Activated T-helper 2 cell treated with anti-CD3 and anti-CD28 coated beads, Interferon-gamma antibody, Interleukin-2, Interleukin-4, amounts not matched to agents 10 μg/mL and 5 μg/mL and 100 μg/mL, durations not matched to agents 14 hours and 24 hours and 36 hours (primary cell): ENCODE data around the gene LCLAT1. TPM values are rescaled to one million over a fixed set of nuclear protein-coding genes. Genes with fewer than 3 reads are reported as not detected.
"Not testable (repeated sequence)": the region's sequence is repeated elsewhere in the genome, so short reads cannot be mapped to it uniquely, and the experiment has no call there.

ENCODE experiments used
- DNase-seq: peaks from one replicate; pipeline ENCODE4 v3.0.0; 2021; ENCODE audit warnings: low spot score
- H3K27ac Mint-ChIP-seq: one replicate; pipeline ENCODE4 v1.8.0; 2021; ENCODE audit warnings: mixed read lengths
- H3K27me3 Mint-ChIP-seq: one replicate; pipeline ENCODE4 v1.8.0; 2021; ENCODE audit warnings: low read depth, mixed read lengths
- H3K36me3 Mint-ChIP-seq: one replicate; pipeline ENCODE4 v1.8.0; 2021; ENCODE audit warnings: low read depth, mixed read lengths
- H3K4me1 Mint-ChIP-seq: one replicate; pipeline ENCODE4 v1.8.0; 2021; ENCODE audit warnings: low read depth, mixed read lengths
- H3K4me3 Mint-ChIP-seq: one replicate; pipeline ENCODE4 v1.8.0; 2021; ENCODE audit warnings: low read depth, mild to moderate bottlenecking, moderate library complexity, mixed read lengths
- H3K9me3 Mint-ChIP-seq: one replicate; pipeline ENCODE4 v1.8.0; 2021; ENCODE audit warnings: mixed read lengths
- intact Hi-C: fragments of 100-400 bp; cut with micrococcal nuclease; formaldehyde crosslinking; loops from one replicate; pipeline ENCODE4 v1.15.1; 2023
- total RNA-seq: library from RNA; stranded (reverse); gene quantifications from 2 replicates; pipeline ENCODE4 v1.2.3, GENCODE V29; 2022

LCLAT1 gene
- total RNA-seq, 1 donor from 2014 or later, result 24.6 TPM

DNA sequence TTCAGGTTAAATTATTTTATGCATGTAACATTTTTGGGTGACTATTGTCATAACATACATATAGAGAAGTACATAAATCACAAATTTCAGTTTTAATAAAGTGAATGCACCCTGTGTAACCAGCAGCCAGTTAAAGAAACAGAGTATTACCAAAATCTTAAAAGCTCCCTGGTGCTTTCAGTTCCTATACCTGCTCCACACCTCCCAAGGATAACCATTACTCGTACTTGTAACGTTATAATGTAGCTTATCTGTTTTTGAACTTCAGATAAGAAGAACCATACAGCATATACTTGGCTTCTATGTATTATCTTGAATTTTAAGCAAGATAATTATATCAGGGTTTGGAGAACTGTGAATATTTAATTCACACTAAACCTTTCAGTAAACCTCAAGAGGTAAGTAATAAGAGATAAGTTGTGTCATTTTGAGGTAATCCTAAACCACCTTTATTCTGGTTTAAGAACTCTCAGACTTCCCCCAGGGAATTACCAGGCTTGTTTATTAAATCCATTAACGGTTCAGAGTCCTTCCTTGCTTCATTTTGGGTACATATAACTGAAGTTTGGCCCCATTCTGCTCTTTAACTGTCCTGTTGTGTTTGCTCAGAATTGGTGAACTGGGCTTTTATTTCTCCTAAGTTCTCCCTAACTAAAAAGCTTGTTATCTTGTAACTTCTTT is 58.6 kb downstream of the LCLAT1 start:
- intact Hi-C loops, result no loop called here
- Mint-ChIP-seq H3K4me1 (peaks cover 22% of the 10 kb centered on the region), H3K27ac (no peak overlapping the region), H3K36me3 (peaks cover 32% of the 10 kb centered on the region), H3K4me3 (no peak overlapping the region), H3K27me3 (no peaks in the 10 kb centered on the region), H3K9me3 (peaks cover 33% of the 10 kb centered on the region)
- DNase-seq, result no peak

DNA sequence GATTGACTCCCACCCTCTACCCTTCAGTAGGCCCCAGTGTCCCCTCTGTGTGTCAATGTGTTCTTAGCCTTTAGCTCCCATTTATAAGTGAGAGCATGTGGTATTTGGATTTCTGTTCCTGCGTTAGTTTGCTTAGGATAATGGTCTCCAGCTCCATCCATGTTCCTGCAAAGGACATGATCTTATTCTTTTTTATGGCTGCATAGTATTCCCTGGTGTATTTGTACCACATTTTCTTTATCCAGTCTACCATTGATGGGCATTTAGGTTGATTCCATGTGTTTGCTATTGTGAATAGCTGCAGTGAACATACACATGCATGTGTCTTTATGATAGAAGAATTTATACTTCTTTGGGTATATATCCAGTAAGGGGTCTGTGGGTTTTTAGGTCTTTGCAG is 60.4 kb downstream of the LCLAT1 start:
- H3K4me3 Mint-ChIP-seq, H3K27me3 Mint-ChIP-seq, DNase-seq, intact Hi-C loops, H3K27ac Mint-ChIP-seq: not testable (repeated sequence)
- Mint-ChIP-seq H3K36me3 (peaks cover 15% of the 10 kb centered on the region), H3K9me3 (peaks cover 17% of the 10 kb centered on the region), H3K4me1 (peaks cover 24% of the 10 kb centered on the region)

DNA sequence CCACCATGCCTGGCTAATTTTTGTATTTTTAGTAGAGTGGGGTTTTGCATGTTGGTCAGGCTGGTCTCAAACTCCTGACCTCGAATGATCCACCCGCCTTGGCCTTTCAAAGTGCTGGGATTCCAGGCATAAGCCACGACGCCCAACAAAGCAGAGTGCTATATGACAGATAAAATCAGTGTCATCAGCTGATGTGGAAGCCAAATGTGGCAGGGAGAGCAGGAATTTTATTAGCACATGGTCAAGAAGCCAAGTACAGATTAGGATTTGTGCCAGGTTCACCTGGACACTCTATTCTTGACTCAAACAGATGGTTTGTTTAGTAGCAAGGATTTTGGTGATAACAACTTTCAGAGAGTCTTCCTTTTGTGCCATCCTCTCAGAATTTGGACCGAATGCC is 62.7 kb downstream of the LCLAT1 start:
- H3K4me1 Mint-ChIP-seq, result peaks cover 7% of the 10 kb centered on the region

DNA sequence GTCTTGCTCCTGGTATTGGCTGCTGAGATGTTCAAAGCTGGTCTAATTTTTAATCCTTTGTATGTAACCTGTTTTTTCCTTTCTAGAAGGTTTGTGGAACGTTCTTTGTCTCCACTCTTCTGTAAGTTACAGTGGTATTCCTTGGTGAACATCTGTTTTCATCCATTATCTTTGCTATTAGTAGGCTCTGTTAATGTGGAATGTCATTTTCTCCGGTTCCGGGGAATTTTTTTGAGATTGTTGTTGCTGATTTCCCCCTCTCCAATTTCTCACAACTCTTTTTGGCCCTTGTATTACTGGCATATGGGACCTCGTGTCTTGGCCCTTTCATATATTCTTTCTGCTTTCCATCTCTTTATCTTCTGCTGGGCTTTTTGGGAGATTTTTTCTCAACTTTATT is 63.4 kb downstream of the LCLAT1 start:
- Mint-ChIP-seq H3K4me1 (peaks cover 3% of the 10 kb centered on the region), H3K36me3 (peaks cover 9% of the 10 kb centered on the region), H3K4me3 (no peak overlapping the region), H3K9me3 (peaks cover 18% of the 10 kb centered on the region), H3K27me3 (no peaks in the 10 kb centered on the region), H3K27ac (no peak overlapping the region)
- intact Hi-C loops, result no loop called here
- no peak for DNase-seq

More for the DNA sequence above, 62.7 kb downstream of the LCLAT1 start:
- Mint-ChIP-seq H3K4me3 (no peak overlapping the region), H3K36me3 (peaks cover 9% of the 10 kb centered on the region), H3K27ac (no peak overlapping the region), H3K9me3 (peaks cover 14% of the 10 kb centered on the region), H3K27me3 (no peaks in the 10 kb centered on the region)
- intact Hi-C loops, result no loop called here
- DNase-seq, result no peak

DNA sequence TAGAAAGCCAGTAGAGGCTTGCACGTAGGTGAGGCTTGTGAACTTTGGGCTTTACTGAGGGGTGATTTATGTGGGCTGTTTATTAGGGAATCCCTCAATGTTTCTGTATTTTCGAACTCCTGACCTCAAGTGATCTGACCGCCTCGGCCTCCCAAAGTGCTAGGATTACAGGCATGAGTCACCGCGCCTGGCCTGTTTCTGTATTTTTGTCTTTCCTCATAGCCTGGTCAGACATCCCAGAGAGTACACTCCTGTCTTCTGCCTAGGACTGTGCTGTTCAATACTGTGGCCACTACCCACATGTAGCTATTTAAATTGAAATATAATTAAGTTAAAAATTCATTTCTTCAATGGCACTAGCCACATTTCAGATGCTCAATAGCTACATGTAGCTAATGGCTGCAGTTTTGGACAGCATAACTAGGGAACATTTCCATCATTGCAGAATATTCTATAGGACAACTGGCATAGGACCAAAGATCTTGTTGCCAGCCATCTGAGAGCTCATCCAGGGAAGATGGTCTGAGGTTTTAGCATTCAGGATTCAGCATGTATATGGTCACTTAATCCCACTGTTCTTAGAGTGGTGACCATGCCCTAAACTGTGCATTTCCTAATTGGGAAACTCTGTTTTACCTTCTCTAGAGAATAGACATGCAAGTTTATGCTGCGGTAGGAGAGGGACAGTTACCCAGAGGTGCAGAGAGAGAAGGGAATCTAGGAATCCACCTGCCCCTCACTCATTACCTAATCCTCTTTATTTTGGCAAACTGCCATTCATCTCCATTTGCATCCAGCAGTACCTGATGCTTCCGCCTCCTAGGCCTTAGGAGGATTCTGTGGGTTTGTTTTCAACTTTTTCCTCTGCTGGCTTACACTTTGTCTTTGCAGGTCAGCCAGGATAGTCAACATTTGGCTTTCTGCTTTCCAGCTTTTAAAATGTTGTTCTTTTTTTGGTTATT is 64.4 kb downstream of the LCLAT1 start:
- no peak for DNase-seq
- H3K27ac Mint-ChIP-seq, result no peak overlapping the region

DNA sequence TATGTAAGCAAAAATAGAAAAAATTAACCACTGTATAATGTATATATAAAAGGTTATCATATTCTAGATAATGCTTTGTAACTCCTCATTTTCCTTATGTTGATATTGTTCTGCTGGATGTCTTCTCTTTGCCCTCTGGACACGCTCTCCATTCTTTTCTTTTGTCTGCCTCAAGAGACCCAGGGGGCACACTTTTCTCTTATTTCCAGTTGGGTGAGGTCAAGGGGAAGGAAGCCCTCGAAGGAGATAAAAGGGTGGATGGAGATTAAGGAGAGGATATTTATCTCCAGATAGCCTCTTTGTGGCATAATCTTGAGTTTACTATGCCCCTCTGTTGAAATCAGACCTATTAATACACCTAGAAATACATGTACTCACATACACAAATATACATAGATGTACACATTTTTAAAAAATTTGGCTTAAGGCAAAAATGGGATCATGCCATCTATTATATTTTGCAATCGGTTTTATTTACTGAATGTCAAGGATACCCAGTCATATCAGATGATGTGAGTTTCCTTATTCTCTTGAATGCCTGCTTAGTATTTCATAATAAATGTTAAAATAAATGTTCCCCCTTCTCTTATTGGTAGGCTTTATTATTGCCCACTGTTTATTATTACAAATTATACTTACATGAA is 65.3 kb downstream of the LCLAT1 start:
- Mint-ChIP-seq H3K4me3 (no peak overlapping the region), H3K36me3 (peaks cover 14% of the 10 kb centered on the region), H3K27ac (no peak overlapping the region), H3K27me3 (no peaks in the 10 kb centered on the region), H3K4me1 (peaks cover 3% of the 10 kb centered on the region), H3K9me3 (peaks cover 26% of the 10 kb centered on the region)
- no peak for DNase-seq
- intact Hi-C loops, result no loop called here

More for the DNA sequence above, 64.4 kb downstream of the LCLAT1 start:
- H3K4me1 Mint-ChIP-seq, result peaks cover 3% of the 10 kb centered on the region
- H3K27me3 Mint-ChIP-seq, result no peaks in the 10 kb centered on the region
- intact Hi-C loops, result no loop called here
- H3K36me3 Mint-ChIP-seq, result peaks cover 12% of the 10 kb centered on the region
- peaks cover 21% of the 10 kb centered on the region for H3K9me3 Mint-ChIP-seq
- H3K4me3 Mint-ChIP-seq, result no peak overlapping the region

DNA sequence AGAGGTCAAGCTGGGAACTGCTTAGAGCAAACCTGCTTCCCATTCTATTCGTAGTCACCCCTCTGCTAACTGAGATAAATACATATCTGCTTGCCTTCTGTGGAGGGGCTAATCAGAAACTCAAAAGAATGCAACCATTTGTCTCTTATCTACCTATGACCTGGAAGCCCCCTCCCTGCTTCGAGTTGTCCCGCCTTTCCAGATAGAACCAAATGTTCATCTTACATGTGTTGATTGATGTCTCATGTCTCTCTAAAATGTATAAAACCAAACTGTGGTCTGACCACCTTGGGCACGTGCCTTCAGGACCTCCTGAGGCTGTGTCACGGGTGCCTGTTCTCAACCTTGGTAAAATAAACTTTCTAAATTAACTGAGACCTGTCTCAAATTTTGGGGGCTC is 66.6 kb downstream of the LCLAT1 start:
- H3K4me3 Mint-ChIP-seq, intact Hi-C loops: not testable (repeated sequence)

DNA sequence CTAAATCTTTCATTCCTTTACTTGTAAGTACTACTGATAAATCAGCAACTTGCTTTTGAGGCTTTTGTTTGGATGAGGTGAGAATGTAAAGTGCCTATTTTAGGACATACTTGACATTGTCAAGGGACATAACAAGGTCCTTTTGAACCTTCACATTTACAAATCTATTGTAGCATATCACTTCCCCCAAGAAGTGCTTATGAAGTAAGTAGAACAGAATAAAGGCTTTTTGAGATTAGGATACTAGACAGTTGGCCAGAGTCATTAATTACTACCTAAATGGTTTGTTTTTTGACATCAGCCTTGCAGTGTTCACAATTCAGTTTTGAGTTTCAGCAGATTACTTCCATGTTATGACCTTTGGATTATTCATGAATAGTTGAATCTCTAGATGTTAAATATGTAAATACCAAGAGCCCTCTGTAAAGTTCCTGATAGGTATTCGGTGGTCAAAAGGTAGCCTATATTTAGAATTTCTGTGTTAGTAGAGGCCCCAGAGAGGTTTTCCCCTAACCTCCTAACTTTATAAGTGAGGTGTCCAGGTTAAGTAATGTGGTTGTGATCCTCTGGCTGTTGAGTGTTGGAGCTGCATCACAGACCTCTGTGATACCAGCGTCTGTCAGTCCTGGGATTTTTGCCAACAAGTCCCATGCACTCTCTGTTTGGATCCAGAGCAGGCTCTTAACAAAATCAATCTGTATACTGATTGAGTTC is 67.2 kb downstream of the LCLAT1 start:
- intact Hi-C loops, result no loop called here
- H3K4me3 Mint-ChIP-seq, result no peak overlapping the region
- no peaks in the 10 kb centered on the region for H3K27me3 Mint-ChIP-seq
- H3K36me3 Mint-ChIP-seq, result peaks cover 21% of the 10 kb centered on the region
- H3K4me1 Mint-ChIP-seq, result peaks cover 2% of the 10 kb centered on the region
- DNase-seq, result no peak
- H3K27ac Mint-ChIP-seq, result no peak overlapping the region
- peaks cover 29% of the 10 kb centered on the region for H3K9me3 Mint-ChIP-seq

More for the DNA sequence above, 66.6 kb downstream of the LCLAT1 start:
- H3K27ac Mint-ChIP-seq, DNase-seq, H3K4me1 Mint-ChIP-seq, H3K27me3 Mint-ChIP-seq: not testable (repeated sequence)
- H3K36me3 Mint-ChIP-seq, result peaks cover 16% of the 10 kb centered on the region
- H3K9me3 Mint-ChIP-seq, result peaks cover 23% of the 10 kb centered on the region

DNA sequence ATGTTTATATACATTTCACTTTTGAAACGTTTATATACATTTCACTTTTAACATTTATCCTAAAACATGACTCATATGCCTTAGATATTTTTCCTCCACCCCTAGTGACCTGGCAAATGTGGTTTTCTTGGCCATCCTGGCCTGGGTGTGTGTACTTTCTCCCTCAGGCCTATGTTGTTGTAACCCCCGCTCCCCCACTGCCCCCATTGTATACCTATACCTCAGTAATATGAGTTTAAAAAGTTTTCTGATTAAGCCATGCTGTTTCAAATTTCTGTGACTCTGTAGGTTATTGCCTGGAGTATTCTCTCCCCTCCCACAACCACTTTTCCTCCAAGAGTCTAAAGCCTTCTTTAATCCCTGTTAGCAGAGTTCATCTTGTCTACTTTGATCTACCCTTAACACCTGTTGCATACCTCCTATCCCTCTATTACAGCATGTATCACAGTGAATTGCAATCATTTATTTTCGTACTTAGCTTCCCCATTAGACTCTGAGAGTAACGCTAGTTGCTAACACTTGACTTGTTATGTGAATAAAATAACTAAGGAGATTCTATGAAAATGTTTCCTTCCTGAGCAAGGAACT is 67.9 kb downstream of the LCLAT1 start:
- Mint-ChIP-seq H3K4me3 (no peak overlapping the region), H3K36me3 (peaks cover 27% of the 10 kb centered on the region)

DNA sequence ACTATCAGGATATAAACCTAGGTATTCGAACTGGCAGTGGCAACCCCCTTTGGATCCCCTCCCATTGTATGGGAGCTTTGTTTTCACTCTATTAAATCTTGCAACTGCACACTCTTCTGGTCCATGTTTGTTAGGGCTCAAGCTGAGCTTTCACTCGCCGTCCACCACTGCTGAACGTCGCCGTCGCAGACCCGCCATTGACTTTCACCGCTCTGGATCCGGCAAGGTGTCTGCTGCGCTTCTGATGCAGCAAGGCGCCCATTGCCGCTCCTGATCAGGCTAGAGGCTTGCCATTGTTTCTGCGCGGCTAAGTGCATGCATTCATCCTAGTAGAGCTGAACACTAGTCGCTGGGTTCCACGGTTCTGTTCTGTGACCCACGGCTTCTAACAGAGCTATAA is 69.1 kb downstream of the LCLAT1 start:
- Mint-ChIP-seq H3K4me3 (no peak overlapping the region), H3K36me3 (peaks cover 32% of the 10 kb centered on the region), H3K4me1 (peaks cover 2% of the 10 kb centered on the region), H3K27me3 (no peaks in the 10 kb centered on the region), H3K27ac (no peak overlapping the region), H3K9me3 (peaks cover 36% of the 10 kb centered on the region)
- intact Hi-C loops, result no loop called here
- no peak for DNase-seq

More for the DNA sequence above, 67.9 kb downstream of the LCLAT1 start:
- no peaks in the 10 kb centered on the region for H3K27me3 Mint-ChIP-seq
- no peak overlapping the region for H3K27ac Mint-ChIP-seq
- intact Hi-C loops, result no loop called here
- peaks cover 2% of the 10 kb centered on the region for H3K4me1 Mint-ChIP-seq
- H3K9me3 Mint-ChIP-seq, result peaks cover 34% of the 10 kb centered on the region
- DNase-seq, result no peak

DNA sequence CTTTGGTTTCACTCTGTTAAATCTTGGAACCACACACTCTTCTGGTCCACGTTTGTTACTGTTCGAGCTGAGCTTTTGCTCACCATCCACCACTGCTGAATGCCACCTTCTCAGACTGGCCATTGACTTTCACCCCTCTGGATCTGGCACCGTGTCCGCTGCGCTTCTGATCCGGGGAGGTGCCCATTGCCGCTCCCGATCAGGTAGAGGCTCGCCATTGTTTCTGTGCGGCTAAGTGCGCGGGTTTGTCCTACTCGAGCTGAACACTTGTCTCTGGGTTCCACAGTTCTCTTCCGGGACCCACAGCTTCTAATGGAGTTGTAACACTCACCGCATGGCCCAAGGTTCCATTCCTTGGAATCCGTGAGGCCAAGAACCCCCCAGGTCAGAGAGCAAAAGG is 72.8 kb downstream of the LCLAT1 start:
- H3K27me3 Mint-ChIP-seq, result no peaks in the 10 kb centered on the region
- H3K9me3 Mint-ChIP-seq, result peaks cover 36% of the 10 kb centered on the region
- DNase-seq, result no peak
- intact Hi-C loops, result no loop called here
- H3K27ac Mint-ChIP-seq, result no peak overlapping the region
- H3K4me1 Mint-ChIP-seq, result no peaks in the 10 kb centered on the region
- no peak overlapping the region for H3K4me3 Mint-ChIP-seq
- H3K36me3 Mint-ChIP-seq, result peaks cover 37% of the 10 kb centered on the region

DNA sequence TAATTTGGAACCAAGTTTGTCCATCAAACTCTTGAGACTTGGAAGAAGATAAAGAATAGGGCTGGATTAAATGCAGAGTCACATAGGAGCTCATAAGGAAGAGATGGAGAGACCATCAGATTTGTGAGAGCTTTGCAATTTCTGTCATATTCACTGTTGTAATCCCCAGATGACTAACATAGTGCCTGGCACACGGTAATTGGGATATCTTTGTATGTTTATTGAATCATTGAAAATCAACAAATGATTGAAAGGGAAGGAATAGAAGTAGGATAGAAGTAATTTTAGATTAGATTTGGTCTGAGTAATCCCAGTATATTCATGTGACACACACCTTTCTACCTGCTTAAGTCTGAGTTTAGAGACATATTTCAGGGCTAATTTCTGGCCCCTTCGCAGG is 75.4 kb downstream of the LCLAT1 start:
- H3K27ac Mint-ChIP-seq, result no peak overlapping the region
- H3K4me3 Mint-ChIP-seq, result no peak overlapping the region
- peaks cover 40% of the 10 kb centered on the region for H3K36me3 Mint-ChIP-seq
- H3K4me1 Mint-ChIP-seq, result no peaks in the 10 kb centered on the region
- peaks cover 25% of the 10 kb centered on the region for H3K9me3 Mint-ChIP-seq
- H3K27me3 Mint-ChIP-seq, result no peaks in the 10 kb centered on the region
- DNase-seq, result no peak
- intact Hi-C loops, result no loop called here
